Stomach (tissue), 4 donors: Measurements from ENCODE around the gene NASP.

Experiments
- EP300 ChIP-seq: sonication (generic); formaldehyde crosslinking; IDR thresholded peaks from one replicate; pipeline ENCODE4 v1.6.1; 2017; ENCODE audit warnings: antibody characterized with exemption
- TF ChIP-seq, protein P1 (sequence below), 7 experiments: fragments of 450-650 bp in 4 of 7; fragments of 200-600 bp in 3 of 7; sonication (generic) in 3 of 7; IDR thresholded peaks; one replicate each; pipeline ENCODE4 v1.5.1; 2016 to 2019; ENCODE audit warnings: antibody characterized with exemption in 7 of 7, control low read depth in 2 of 7, mild to moderate bottlenecking in 1 of 7

- TF ChIP-seq, protein P1, sequence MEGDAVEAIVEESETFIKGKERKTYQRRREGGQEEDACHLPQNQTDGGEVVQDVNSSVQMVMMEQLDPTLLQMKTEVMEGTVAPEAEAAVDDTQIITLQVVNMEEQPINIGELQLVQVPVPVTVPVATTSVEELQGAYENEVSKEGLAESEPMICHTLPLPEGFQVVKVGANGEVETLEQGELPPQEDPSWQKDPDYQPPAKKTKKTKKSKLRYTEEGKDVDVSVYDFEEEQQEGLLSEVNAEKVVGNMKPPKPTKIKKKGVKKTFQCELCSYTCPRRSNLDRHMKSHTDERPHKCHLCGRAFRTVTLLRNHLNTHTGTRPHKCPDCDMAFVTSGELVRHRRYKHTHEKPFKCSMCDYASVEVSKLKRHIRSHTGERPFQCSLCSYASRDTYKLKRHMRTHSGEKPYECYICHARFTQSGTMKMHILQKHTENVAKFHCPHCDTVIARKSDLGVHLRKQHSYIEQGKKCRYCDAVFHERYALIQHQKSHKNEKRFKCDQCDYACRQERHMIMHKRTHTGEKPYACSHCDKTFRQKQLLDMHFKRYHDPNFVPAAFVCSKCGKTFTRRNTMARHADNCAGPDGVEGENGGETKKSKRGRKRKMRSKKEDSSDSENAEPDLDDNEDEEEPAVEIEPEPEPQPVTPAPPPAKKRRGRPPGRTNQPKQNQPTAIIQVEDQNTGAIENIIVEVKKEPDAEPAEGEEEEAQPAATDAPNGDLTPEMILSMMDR (IDR thresholded peaks at IDR 0.05) = no peak
- no peak for TF ChIP-seq EP300
Observed at GRCh38 chr1:45557422-45557944, 26.4 kb upstream of the NASP start.
